HUES6 (cell line): Measurements from ENCODE around the gene SUOX.
A peak's percentile ranks its signal among the peaks of the same experiment; 100 is the strongest.
"Not testable (repeated sequence)": the region's sequence is repeated elsewhere in the genome, so short reads cannot be mapped to it uniquely, and the experiment has no call there.

ENCODE experiments used
- H3K27ac ChIP-seq: 2 replicates; pipeline ENCODE4 v1.7.0; 2013; ENCODE audit warnings: low read depth, mild to moderate bottlenecking, low read length, inconsistent platforms
- H3K27me3 ChIP-seq: 2 replicates; pipeline ENCODE4 v1.6.1; 2013; ENCODE audit warnings: low read length; ENCODE audit not compliant: control insufficient read depth, insufficient read depth
- H3K36me3 ChIP-seq: 2 replicates; pipeline ENCODE4 v1.6.1; 2013; ENCODE audit warnings: low read length; ENCODE audit not compliant: control insufficient read depth, insufficient read depth
- H3K4me1 ChIP-seq: 2 replicates; pipeline ENCODE4 v1.6.1; 2013; ENCODE audit warnings: low read length; ENCODE audit not compliant: control insufficient read depth, insufficient read depth
- H3K4me3 ChIP-seq: 2 replicates; pipeline ENCODE4 v1.5.1; 2013; ENCODE audit warnings: low read depth, low read length
- H3K9ac ChIP-seq: one replicate; pipeline ENCODE4 v1.6.1; 2013; ENCODE audit warnings: mild to moderate bottlenecking, low read length
- H3K9me3 ChIP-seq: 2 replicates; pipeline ENCODE4 v1.6.1; 2013; ENCODE audit warnings: low read depth, low read length; ENCODE audit not compliant: control insufficient read depth, insufficient read depth

Gene SUOX

DNA sequence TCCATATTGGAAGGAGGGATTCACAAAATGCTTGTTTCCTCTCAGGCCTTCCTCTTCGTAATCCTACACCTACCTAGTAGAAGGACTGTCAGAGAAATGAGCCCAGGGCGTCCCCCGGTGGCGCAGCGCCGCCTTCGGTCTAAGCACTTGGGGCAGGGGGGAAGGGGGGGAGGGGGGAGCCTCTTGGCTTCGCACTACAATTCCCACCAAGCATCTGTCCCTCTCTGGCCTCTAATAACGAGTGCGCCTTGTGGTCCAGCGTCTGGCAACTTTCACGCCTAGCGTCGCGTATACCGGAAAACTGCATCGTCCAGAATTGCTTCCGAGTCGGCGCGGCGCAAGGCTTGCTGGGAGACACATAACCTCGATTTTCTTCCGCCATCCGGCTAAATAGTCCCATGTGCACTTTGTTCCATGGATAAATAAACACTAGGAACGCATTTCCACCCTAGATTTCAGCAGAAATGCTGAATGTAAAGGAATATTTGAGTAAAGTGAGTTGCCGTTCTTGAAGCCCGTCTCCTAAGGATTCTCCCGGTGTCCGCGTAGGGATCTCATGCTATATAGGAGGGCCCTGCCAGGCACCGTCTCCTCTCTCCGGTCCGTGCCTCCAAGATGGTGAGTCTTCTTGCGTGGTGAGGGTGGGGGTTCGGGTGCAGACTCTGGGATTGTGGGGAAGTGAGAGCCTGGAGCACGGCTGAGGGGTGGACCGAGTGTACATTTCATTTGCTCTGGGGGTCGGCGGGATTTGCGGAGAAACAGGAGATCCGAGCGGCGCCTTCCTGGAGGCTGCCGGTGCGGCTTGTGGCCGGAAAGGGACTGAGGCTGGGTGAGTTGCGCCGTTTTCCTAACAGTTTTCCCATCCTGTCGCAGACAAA is 44.7 kb downstream of the SUOX start, which contains the start of gene RPS26:
Gene RPS26, plus strand, starts transcription at position 367 of the 878 bp plus-strand sequence. Its CDS starts 249 bp downstream, at position 616.
- peaks cover 13% of the 10 kb centered on the region for H3K4me1 ChIP-seq
- H3K36me3 ChIP-seq: peaks cover 34% of the 10 kb centered on the region
- peak within 1 kb of the TSS; percentile 95 for H3K4me3 ChIP-seq
- H3K27me3 ChIP-seq: no peaks in the 10 kb centered on the region
- peak within 1 kb of the TSS; percentile 99 for H3K9ac ChIP-seq
- H3K27ac ChIP-seq: peak within 1 kb of the TSS; percentile 99
- H3K9me3 ChIP-seq: no peaks in the 10 kb centered on the region

- H3K9me3 ChIP-seq, H3K27me3 ChIP-seq: not testable (repeated sequence)
- peaks cover 34% of the 10 kb centered on the region for H3K36me3 ChIP-seq
- peaks cover 13% of the 10 kb centered on the region for H3K4me1 ChIP-seq
- peak overlapping the region; percentile 95 for H3K4me3 ChIP-seq
- H3K9ac ChIP-seq: peak overlapping the region; percentile 99
- peak overlapping the region; percentile 99 for H3K27ac ChIP-seq
Observed at GRCh38 chr12:56042430-56042813, 45.3 kb downstream of the SUOX start.

DNA sequence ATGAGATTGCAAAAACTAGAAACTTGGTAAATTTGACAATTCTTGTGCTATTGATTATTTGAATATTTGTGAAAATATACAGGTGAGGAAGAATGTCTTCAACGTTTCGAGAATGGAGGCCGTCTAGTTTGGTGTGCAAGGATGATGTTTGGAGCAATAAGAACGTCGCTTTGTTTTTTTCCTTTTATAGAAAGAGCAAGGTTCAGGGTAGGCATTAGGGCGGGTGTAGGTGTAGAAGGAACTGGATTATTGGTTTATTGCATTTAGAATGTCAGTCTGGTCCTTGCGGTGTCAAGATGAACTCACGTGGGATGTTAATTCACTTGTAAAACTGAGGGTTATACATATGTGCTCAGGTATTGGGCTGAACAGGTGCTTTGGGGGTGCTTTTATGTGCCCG is 45.8 kb downstream of the SUOX start:
- Histone ChIP-seq H3K4me1 (peaks cover 13% of the 10 kb centered on the region), H3K36me3 (peaks cover 34% of the 10 kb centered on the region), H3K9me3 (no peaks in the 10 kb centered on the region), H3K4me3 (peak overlapping the region; percentile 95), H3K27me3 (no peaks in the 10 kb centered on the region), H3K27ac (peak overlapping the region; percentile 99), H3K9ac (peak overlapping the region; percentile 99)

- Histone ChIP-seq H3K27ac (no peak overlapping the region), H3K27me3 (no peaks in the 10 kb centered on the region), H3K36me3 (peaks cover 34% of the 10 kb centered on the region), H3K4me3 (no peak overlapping the region), H3K9ac (no peak overlapping the region), H3K9me3 (no peaks in the 10 kb centered on the region), H3K4me1 (peaks cover 9% of the 10 kb centered on the region)
Observed at GRCh38 chr12:56046027-56046780, 49.1 kb downstream of the SUOX start.

GRCh38 chr12:56053407-56053893 is 56.4 kb downstream of the SUOX start:
- H3K9ac ChIP-seq: no peak overlapping the region
- no peaks in the 10 kb centered on the region for H3K4me1 ChIP-seq
- no peaks in the 10 kb centered on the region for H3K27me3 ChIP-seq
- no peaks in the 10 kb centered on the region for H3K36me3 ChIP-seq
- no peaks in the 10 kb centered on the region for H3K9me3 ChIP-seq
- H3K4me3 ChIP-seq: no peak overlapping the region
- no peak overlapping the region for H3K27ac ChIP-seq
